ENCODE data around the gene WNT5B. TPM values are rescaled to one million over a fixed set of nuclear protein-coding genes. Genes with fewer than 3 reads are reported as not detected.

WNT5B gene
- total RNA-seq, 3 donors from 2014 or later (not counting 1 experiment from before 2014, with no cell fraction given): not detected

- no peaks in the 10 kb centered on the region for H3K27me3 ChIP-seq (ENCODE audit: control insufficient read depth, insufficient read depth, low read length)
- peak overlapping the region; percentile 47 to 67 for H3K27ac Mint-ChIP-seq
- no peak overlapping the region for H3K4me3 ChIP-seq (ENCODE audit: low read length)
- H3K27me3 Mint-ChIP-seq (ENCODE audit: low read depth in 2 of 2): no peaks in the 10 kb centered on the region
- no peaks in the 10 kb centered on the region for H3K36me3 Mint-ChIP-seq
- no peaks in the 10 kb centered on the region for H3K9me3 Mint-ChIP-seq
- no peak overlapping the region for H3K4me3 Mint-ChIP-seq
- TF ChIP-seq CTCF (IDR thresholded peaks at IDR 0.05): no peak
- peaks cover 61% of the 10 kb centered on the region in 2 donors for H3K4me1 Mint-ChIP-seq
- H3K36me3 ChIP-seq (ENCODE audit: control insufficient read depth, insufficient read depth, low read length): no peaks in the 10 kb centered on the region
- DNase-seq (no peak), ATAC-seq (no peak)
- no peak overlapping the region for H3K27ac ChIP-seq (ENCODE audit: low read length)
- intact Hi-C loops (cut with micrococcal nuclease): no loop called here
- peaks cover 13% of the 10 kb centered on the region for H3K4me1 ChIP-seq (ENCODE audit: control insufficient read depth, insufficient read depth, low read length)
- H3K9me3 ChIP-seq (ENCODE audit: control insufficient read depth, insufficient read depth, low read length): no peaks in the 10 kb centered on the region
These were observed 67.8 kb downstream of the WNT5B start for GRCh38 chr12:1696800-1697199.

Other genes starting within 250 kb of the WNT5B start
- gene FBXL14, start 34.6 kb upstream of the WNT5B start, total RNA-seq: 10 to 100 TPM; 18.7 to 24.9 (median 22.8) TPM
- 10 to 100 TPM; 38.6 to 48.3 (median 44.0) TPM for gene ADIPOR2, start 61.8 kb downstream of the WNT5B start, total RNA-seq
- not detected for gene LRTM2, start 191.3 kb downstream of the WNT5B start, total RNA-seq